Suppressor macrophage (primary cell): Measurements from ENCODE around the gene DSTN.

Source experiments
- DNase-seq, 4 experiments: peaks; one replicate each; pipeline ENCODE4 v3.0.0-alpha.2; 2020 to 2022

The DSTN gene

DNA sequence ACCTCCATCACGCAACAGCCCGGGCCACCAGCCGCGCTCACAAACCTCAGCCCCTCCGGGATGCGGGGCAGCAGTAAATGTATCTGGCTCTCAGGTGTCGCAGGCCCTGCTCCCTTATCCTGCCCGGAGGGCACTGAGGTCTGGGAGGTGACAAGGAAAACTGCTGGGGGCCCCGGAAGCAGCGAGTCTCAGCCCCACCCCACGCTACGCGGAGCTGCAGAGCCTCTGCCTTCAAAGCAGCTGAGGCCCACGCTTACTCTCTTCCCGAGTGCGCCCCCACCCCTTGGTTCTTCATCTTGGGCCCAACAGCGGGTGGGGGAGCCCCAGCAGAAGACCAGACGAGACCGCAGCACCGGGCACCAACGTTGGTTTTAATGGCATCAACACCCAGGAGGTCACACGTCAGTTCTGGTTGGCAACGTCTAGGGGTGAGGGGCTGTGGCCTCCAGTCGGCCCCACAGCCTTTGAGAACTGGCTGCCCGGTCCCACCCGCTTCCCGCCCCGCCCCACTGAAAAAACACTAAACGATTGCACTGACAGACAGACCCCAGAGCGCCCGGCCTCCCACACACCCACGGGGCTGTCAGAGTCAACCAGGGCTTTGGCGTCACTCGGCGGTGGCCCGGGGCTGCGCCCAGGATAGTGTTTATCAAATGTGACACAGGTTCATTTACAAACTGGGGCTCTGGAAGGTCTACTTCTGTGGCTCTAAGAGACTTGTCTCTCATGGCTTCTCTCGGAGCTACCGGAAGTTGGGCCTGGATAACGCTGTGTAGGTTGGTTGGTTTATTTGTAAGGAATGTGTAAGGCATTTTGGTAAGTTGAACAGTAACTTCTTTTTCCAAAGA lies 43.7 kb downstream of the DSTN start:
- DNase-seq: no peak

DNA sequence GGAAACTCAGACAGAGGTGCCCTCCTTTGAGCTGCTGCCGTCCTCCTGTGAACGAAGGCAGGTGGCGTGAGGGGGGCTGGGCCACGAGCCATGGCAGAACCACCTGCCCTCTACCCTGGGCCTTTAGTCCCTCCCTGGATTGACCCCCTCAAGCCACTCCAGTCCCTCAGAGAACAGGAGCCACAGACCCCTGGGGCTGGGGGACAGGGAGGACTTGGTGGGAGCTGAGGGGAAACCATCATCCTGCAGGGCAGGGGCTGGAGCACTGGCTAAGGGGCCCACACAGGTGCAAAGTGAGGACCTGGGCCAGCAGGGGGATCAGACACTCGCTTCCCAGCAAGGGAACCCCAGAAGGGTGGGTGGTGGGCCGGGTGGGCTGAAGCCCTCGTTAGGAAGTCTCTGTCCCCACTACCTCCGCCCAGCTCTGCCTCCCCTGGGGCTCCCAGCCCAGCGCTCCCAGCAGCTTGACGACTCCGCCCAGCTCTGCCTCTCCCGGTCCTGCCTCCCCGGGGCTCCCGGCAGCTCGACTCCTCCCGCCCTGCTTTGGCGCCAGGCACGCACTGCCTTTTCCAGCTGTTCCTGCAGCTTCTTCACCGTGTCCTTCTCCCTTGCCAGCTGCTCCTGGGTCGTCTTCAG lies 44.4 kb downstream of the DSTN start:
- DNase-seq: no peak

GRCh38 chr20:17614812-17615644 lies 45.2 kb downstream of the DSTN start:
- peak in 2 of 4 experiments; percentile 29 to 55 for DNase-seq

DNA sequence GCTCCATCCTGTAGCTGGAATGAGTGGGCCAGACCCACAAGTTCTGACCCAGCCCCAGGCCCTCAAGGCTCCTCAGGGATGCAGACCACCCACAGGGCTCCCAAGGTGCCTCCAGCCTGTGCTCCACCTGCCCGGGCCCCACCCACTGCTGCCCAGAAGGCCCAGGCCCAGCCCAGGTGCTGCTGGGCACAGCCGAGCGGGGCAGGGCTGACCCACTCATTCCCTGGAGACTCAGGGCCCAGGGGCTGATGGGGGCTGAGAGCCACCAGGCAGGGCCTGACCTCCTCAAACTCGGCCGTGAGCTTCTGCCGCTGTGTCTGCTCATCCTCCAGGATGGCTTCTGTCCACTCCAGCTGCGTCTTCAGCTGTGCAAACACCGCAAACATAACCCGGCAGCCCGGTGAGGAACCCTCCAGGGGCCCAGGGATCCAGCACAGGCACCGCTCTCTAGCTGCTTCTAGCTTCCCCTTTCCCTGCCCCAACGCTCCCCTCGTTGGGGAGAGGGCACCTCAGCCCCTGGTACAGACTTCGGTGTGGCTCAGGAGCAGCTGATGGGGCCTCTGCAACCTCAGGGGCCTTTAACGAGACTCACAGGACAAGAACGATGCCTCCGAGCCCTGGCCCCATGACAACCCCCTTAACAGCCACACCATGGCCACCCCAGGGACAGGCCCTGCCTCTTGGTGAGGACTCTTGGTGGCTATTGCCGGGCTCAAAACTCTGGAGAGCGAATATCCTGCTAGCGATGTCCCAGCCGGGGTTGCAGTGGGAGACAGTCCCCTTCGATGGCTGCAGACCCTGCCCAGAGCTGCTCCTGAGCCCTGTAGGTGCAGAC lies 46.0 kb downstream of the DSTN start:
- peak in 1 of 4 experiments; percentile 52 for DNase-seq

DNA sequence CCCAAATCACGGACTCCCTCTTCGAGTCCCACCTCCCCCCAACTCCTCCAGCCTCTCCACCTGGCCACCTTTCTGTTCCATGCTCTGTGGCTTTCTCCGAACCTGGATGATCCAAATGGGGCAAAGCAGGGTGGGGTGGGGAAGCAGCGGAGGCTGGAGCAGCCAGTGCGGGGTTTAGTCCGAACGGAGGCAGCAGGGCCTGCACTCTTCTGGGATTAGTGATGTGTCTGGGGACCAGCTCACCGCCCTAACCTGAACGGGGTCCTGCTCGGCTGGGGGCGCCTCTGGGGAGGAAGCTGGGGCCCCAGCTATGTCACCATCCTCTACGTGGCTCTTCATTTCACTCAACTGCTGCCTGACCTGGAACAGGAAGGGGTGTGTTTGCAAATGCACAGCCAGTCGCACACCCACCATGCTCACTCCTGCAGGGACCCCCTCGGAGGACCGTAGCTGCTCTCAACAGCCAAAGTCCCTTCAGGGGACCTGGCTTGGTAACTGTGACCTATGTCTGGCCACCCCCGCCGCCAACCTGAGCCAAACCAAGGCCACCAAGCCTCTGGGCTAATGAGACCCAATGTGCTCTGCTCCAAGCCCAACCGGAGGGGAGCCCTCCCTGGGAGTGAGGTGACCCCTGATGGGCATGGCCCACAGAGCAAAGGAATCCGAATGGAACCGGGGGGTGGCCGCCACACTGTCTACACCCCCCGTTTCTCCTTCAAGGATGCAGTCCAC lies 46.8 kb downstream of the DSTN start:
- DNase-seq: no peak

DNA sequence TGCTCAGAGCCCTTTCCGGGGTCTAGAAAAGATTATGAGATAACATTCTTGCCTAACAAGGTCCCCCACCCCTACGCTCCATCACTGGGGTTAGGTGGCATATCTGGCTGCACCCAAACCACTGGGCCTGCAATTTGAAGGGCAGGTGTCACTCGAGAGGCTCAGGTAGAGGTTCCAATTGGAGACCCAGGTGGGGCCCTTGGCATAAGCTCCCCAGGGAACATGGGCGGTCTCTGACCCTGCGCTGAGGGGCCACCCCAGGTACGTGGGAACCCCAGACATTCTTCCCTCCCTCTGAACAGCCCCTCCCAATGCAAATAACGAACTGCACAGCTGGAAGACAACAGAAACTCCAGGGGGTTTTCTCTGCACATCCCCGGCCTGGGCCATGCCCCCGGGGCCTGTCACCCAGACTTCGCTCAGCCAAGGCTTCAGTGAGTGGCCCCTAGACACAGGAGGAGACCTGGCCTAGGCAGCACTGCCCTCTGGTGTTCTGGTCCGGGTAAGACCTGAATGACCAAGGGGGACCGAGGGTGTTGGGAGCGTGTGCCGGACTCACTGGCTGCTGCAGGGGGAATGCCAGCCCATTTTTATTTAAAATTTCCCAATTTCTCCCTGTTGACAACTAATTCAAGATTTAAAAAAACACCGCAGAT lies 47.5 kb downstream of the DSTN start:
- DNase-seq: peak in 3 of 4 experiments; percentile 25 to 52 (median 31)

DNA sequence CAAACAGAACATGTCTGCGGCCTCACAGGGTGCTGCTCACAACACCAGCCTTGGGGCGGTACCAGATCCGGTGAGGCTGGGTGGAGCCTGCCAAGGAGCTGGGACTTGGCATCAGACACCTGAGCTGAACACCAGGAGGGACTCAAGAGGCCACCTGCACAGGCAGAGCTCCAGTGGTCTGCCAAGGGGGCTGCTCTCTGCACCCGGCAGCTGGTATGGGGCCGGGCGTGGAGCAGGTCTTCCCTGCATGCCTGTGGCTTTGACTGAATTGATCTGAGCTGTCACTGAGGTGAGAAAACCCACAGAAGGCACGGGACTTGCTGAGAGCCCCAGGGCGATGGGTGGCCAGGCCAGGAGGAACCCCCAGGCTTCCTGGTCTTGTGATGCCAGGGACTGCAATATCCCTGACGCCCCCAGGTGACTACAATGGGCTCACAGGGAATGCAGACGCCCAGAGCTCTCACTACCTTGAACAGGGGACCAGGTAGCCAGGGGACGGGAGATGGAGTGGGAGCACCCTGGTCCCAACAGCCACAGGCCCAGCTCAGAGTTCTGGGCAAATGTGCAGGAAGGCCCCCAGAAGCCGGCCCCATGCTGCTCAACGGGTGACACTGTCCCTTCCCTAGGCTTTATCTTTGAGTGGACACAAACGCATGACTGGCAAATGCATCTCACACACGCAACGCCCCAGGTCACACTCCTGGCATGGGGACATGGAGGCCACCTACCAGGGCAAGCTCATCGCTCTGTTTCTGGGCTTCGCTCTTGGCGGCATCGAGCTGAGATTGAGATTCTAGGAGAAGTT lies 48.2 kb downstream of the DSTN start:
- DNase-seq: no peak

- DNase-seq: no peak
Measured at GRCh38 chr20:17618673-17619013, 48.8 kb downstream of the DSTN start.

DNA sequence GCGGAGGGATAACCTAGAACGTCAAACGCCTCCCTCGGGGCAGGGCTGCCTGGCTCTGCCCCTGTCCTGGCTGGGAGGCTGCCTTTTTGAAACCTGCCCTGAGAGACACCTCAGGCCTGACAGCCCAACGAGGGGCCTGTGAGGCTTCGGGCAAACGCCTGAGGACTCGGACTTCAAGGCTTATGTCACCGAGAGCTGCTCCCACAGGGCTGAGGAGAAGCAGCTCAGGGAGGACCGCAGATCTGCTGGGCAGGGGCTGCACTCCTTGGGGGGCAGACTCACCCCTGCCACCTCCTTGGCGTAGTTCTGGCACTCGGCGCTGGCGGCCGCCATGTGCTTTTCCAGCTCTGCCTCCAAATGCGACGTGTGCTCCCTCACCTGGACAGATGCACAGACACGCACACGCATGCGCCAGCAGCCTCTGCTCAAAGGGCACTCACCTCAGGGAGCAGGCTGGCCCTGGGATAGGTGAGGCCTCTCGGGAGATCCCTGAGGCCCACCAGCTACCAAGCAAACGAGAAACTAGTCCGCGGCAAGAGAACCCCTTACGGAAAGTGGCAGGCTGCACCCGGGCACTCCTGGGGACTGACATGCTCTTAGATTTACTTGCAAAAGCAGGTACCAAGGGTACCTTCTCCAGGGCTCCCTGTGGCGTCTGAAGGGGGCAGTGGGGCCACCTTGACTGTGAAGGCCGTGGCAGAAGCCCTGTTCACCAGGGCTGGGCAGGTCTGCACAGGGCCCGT lies 49.6 kb downstream of the DSTN start:
- no peak for DNase-seq

DNA sequence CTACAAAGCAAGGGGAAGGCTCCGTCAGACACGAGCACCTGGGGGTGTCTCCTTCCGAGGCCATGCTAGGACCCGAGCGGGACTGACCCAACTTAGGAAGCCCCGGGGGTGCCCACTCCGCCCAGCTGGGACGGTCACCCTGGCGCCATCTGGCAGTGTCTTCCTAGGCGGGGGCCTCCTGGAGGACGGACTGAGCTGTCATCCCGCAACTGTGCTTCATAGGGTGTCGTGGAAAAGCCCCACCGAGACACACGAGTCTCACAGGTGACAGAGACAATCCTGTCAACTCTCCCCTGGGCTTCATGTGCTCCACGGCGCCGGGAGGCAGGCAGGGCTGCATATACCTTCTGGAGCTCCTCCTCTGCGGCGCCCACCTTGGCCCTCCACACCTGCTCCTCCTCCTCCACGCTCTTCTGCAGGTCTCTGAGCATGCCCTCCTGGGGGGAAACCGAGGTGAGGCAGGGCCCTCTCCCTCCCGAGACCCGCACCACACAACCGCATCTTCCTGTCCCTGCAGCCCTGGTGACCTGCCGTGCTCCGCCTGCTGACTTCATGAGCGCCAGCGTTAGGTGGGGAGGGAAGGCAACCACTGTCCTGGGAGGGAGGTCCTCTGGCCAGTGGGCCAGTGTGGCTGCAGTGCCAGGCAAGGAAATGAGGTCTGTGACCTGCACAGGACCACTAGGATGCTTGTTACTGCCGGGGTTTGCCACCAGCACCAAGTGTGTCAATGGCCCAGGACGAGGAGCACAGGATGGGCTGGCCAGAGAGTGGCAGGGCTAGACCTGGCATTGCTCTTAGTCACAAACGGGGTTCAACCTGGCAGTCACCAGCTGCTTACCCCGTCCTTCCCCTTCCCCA lies 50.7 kb downstream of the DSTN start:
- no peak for DNase-seq

DNA sequence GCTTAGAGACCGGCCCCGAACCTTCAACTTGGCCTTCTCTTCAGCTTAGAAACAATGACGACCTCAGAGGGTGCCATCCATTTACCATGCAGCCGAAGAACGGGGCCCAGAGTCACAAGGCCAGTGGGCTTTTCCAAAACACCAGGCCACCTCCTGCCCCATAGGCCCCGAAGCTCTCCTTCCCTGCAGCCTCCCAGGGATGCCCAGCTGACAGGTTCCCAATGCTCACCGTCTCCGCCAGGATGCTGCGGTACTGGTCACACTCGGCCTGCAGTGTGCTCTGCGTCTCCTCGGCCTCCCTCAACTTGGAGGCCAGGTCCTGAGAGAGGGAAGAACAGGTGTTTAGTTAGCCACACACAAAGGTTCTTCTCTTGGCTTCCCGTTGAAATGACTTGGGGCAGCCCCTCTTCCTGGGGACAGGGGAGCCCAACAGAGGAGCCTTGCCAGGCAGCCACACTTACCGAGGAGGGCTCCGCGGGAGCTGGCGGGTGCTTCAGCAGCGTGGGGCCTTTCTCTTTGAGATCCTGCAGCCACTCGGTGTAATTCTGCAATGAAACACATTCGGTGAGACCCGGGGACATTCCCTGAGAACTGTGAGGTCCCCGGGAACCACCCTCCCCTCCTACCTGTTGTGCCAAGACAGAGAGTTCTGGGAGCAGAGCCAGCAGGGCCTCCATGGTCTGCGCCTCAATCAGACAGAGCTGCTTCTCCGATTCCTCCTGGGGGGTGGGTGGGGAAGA lies 51.5 kb downstream of the DSTN start:
- DNase-seq: no peak

DNA sequence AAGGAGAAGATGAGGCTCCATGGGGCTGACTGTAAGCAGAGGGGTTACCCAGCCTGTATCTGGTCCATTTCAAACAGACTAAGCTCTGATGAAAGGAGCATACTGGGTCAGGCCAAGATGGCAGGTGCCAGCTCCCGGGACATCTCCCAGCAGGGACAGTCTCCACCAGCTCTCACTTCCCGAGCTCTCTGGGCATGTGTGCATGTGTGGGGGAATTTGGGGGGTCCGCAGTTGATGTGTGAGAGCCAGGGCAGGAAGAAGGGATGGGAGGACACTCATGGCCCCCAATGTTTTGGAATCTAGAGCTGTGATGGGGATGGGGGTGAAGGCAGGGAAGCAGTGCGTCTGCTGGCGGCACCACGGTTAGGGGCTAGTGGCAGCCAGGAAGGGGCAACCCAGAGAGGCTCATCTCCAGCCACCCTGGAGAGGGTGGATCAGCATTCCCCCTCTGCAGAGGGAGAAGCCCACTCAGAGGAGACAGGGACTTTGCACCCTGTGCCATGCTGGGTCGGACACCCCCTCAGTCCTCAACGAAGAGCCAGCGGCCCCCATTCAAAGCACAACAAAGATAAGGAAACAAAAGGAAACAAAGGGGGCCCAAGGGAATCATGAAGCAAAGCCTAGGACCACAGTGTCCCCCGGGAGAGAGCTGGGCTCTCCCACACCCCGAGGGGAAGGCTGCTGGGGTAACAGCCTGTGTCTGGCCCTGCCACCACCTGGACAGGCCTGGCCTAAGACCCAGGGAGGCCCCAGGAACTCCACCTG lies 52.4 kb downstream of the DSTN start:
- no peak for DNase-seq

GRCh38 chr20:17622851-17623508 lies 53.1 kb downstream of the DSTN start:
- no peak for DNase-seq

GRCh38 chr20:17624070-17624469 lies 54.2 kb downstream of the DSTN start:
- DNase-seq: no peak

GRCh38 chr20:17624551-17625245 lies 54.8 kb downstream of the DSTN start:
- no peak for DNase-seq
